ENCODE results near the gene CDC42EP4.

The CDC42EP4 gene

DNA sequence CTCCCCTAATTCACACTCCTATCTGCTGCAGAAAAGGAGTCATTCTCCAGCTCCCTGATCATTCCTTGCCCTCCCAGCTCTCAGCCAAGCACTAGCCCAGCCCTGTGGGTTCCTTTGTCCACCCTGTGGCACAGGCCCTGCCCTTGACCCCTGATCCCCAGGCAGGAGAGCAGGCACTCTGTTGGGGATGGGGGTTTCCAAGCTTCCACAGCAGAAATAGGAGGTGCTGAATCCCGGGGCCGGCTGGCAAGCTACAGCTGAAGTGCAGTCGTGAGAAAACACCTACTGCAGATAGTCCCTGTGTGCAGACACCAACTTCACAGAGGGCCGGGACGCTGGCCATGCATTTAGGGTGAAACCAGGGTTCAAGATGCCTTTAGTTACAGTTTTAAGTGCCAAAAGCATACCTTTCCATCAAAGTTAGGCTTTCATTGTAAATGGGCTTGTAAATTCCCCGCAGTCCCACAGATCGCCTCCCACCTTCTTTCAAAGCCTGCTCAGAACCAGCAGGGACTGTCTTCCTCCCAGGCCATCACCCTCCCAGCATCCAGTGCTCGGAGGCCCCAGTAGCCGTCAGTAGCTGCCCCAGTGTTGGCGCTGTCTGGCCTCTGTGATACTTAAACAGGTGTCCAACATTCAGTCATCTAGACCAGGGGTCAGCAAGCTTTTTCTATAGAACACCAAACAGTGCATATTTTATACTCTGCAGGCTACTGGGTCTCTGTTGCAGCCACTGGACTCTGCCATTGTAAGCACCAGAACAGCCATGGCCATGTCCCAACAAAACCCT, 60.8 kb downstream of the CDC42EP4 start:
- no peak for DNase-seq (ENCODE audit: low spot score)
- no peak overlapping the region for H3K4me3 ChIP-seq
- TF ChIP-seq, protein P1, sequence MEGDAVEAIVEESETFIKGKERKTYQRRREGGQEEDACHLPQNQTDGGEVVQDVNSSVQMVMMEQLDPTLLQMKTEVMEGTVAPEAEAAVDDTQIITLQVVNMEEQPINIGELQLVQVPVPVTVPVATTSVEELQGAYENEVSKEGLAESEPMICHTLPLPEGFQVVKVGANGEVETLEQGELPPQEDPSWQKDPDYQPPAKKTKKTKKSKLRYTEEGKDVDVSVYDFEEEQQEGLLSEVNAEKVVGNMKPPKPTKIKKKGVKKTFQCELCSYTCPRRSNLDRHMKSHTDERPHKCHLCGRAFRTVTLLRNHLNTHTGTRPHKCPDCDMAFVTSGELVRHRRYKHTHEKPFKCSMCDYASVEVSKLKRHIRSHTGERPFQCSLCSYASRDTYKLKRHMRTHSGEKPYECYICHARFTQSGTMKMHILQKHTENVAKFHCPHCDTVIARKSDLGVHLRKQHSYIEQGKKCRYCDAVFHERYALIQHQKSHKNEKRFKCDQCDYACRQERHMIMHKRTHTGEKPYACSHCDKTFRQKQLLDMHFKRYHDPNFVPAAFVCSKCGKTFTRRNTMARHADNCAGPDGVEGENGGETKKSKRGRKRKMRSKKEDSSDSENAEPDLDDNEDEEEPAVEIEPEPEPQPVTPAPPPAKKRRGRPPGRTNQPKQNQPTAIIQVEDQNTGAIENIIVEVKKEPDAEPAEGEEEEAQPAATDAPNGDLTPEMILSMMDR (IDR thresholded peaks at IDR 0.05): no peak
- H3K27ac ChIP-seq: no peak overlapping the region

DNA sequence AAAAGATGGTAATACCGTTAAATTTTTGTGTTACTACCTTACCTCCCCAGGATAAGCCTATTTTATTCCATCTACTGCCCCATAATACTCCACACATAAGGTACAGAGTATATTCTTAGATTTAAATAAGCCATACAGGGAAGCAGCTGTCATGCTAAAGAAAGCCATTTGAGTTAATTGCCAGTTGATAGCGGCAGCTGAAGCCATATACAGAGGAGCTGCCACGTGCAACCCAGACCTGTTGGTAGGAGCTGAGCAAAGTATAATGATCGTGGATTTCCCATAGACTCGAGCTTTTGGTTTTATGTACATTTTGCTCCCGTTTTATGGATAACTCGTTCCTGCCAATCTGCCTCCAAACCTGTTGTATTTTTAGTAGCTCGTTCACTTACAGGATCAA, 62.1 kb downstream of the CDC42EP4 start:
- no peak overlapping the region for H3K27ac ChIP-seq
- TF ChIP-seq, protein P1 (IDR thresholded peaks at IDR 0.05): no peak
- no peak overlapping the region for H3K4me3 ChIP-seq
- no peak for DNase-seq (ENCODE audit: low spot score)

DNA sequence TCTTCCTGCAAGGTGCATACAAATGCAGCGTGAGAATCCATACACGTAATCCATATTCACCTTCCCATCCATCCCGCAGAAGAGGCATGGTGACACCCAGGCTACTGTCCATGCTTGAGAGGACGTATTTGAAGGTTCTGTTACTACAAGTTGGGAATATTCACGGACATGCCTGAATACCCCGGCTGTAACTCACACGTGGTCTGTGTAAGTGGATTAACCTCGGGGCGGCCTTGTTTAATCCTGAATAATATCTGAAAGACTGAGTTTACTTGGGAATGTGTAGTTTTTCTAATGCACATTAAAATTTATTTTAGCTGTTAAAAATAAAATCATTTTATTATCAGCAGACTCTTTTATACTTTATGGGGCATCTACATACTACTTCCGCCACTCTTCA, 63.3 kb downstream of the CDC42EP4 start:
- DNase-seq (ENCODE audit: low spot score): no peak
- Histone ChIP-seq H3K27ac (no peak overlapping the region), H3K4me3 (no peak overlapping the region)
- TF ChIP-seq, protein P1 (IDR thresholded peaks at IDR 0.05): no peak

DNA sequence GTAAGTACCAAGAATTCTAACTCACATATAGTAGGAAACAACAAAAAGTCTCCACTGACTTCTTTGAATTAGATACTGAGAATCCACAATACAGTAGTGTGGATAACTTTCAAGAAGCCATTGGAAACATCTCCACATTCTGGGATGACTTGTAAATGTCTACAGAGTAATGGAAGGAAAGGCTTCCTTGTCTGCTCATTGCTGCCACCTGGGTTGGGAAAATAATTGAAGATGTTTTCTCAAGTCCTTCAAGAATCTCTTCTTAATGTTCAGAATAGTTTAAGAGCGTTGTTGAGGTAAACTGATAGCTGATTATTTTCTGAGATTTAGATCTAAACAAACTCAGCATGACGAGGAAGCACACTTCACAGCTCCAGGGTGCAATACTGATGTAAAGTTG, 64.1 kb downstream of the CDC42EP4 start:
- H3K27ac ChIP-seq: no peak overlapping the region
- TF ChIP-seq, protein P1 (IDR thresholded peaks at IDR 0.05): no peak
- no peak for DNase-seq (ENCODE audit: low spot score)
- no peak overlapping the region for H3K4me3 ChIP-seq

DNA sequence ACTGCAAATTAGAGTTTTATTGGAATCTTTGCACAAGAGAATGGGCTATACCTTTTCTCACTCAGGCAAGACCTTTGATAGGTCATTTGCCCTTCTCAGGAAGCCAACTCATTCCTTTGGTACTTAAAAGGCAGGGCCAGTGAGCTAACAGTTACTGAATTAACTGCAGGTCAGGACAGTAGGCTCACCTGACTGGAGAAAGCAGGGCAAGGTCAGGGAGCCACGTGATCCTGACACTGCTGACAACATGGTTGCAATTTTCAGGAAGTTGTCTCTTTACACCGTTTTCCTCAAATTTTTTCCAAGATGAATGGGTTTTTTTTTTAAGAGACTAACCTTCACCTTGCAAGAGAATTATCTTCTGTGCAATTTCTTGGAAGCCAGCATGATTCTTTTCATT, 71.2 kb downstream of the CDC42EP4 start:
- no peak overlapping the region for H3K27ac ChIP-seq
- no peak for DNase-seq (ENCODE audit: low spot score)
- H3K4me3 ChIP-seq: no peak overlapping the region
- TF ChIP-seq, protein P1 (IDR thresholded peaks at IDR 0.05): no peak

DNA sequence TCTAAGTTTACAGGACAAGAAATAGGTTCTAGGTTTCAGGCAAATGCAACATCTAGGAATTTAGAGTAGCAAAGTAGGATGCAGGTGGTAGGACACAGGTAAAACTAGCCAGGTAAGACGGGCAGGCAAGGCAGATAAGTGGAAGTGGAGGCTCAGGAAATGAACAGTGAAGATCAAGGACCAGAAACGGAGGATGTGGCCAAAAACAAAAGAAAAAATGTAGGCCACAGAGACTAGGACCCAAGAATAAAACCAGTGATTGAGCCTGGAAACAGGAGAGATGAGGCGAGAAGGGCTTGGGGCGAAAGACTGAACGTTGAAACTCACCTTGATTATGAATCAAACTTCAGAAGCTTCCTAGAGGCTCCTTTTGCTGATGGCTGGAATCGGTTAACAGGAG, 74.1 kb downstream of the CDC42EP4 start:
- H3K27ac ChIP-seq: no peak overlapping the region

DNA sequence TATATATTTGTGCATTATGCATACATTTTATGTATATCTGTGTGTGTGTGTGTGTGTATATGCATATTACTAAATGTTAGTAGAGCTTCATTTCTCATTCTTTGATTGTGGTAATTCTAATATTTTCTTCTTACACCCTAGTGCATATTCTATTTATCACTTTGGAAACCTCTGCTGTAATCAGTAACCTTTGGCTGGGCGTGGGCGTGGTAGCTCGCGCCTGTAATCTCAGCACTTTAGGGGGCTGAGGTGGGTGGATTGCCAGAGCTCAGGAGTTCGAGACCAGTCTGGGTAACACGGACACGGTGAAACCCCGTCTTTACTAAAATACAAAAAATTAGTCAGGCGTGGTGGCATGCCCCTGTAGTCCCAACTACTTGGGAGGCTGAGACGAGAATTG, 77.1 kb downstream of the CDC42EP4 start:
- no peak for DNase-seq (ENCODE audit: low spot score)
- no peak overlapping the region for H3K27ac ChIP-seq
- H3K4me3 ChIP-seq: no peak overlapping the region
- TF ChIP-seq, protein P1 (IDR thresholded peaks at IDR 0.05): no peak

More for the DNA sequence above, 74.1 kb downstream of the CDC42EP4 start:
- H3K4me3 ChIP-seq: no peak overlapping the region
- TF ChIP-seq, protein P1 (IDR thresholded peaks at IDR 0.05): no peak
- no peak for DNase-seq (ENCODE audit: low spot score)
